Hypothalamus (tissue), 51 donors: Measurements from ENCODE around the gene TTC9B.

Experiments used
- DNase-seq, 51 donors: peaks; one replicate each; lab custom pipeline; 2025; lab: John Stamatoyannopoulos, UW

Gene TTC9B

DNA sequence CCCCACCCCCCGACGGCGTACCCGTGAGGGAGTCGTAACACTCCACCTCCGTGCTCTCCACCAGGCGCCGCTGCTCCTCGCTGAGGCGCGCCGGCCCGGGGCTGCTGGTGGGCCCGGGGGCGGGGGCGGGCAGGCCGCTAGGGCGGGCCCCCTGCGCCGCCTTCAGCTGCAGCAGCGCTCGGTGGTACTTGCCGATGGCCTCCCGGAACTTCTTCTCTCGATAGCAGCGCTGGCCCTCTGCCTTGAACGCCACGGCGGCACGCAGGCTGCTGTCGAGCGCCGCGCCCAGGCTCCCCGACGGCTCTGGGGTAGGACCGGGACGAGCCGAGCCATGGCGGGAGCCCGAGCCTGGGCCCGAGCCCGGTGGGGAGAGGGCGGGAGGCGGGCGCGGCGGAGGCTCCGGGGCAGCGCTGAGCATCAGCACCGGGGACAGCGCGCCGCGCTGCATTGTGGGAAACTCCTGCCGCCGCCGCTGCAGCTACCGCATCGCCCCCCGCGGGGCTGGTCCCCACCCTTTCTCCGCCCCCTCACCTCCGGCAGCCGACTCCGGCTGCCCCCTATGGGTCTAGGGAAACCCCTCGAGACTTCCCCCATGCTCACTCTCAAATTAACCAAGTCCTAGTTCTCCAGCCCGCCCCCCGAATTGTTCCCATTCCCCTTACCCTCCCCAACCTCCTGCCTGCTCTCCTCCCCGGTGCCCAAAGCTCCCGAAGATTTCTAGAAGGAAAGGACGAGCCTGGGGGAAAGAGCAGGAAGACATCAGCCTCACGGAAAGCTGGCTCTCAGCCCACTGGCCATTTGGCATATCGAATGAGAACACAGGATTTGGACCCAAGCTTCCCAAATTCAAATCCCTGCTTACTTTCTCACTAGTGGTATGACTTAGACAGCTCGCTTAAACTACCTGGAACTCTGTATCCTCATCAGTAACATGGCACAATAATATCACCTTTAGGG lies at the start of gene TTC9B:
TSS of gene TTC9B (minus strand) at position 451 of the 957 bp plus-strand sequence. CDS start at position 448, 3 bp downstream.
- DNase-seq, result peak in 31 of 51 donors; percentile 10 to 72 (median 29)

DNA sequence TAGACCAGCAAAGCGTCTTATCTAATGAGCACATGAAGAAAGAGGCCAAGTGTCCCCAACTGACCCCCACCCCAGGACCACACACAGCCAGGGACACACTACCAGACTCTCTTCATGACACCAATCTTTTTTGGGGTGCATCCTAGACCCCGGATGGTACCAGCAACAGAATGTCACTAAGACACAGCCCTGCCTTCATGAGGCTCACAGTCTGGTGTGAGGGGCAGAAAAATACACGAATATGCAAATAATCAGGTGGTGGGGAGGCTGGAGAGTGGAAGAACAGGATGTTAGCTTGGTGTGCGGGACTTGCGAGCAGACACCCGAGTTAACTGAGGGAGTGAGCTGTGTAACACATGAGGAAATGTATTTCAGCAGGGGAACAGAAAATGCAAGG lies 49.4 kb upstream of the TTC9B start:
- no peak for DNase-seq

DNA sequence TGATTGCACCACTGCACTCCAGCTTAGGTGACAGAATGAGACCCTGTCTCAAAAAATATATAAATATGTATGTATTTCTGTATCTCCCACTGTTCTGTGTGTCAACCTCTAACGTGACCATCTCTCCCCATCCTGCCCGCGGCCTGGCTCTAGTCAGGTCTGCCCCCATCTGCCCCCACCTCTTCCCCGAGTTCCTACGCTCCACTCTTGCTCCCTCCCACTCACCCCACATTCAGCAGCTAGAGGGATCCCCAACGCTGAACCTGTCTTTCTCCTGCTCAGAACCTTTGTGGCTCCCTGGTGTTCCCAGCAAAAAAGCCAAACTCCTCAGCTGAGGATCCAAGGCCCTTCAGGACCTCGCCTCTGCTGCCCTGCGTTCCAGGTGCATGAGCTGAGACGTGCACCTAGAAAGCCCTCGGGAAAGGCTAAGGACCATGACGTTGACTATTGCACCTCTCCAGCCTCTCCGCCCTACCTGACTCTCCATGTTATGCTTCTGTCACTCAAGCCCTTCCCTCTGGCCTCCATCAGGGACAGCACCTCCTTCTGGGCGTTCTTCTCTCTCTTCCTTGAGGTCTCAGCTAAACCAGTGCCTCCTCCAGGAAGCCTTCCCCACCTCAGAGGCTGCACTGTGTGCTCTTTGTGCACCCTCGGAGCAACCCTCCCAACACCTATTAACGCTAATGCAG lies 48.9 kb upstream of the TTC9B start:
- no peak for DNase-seq

DNA sequence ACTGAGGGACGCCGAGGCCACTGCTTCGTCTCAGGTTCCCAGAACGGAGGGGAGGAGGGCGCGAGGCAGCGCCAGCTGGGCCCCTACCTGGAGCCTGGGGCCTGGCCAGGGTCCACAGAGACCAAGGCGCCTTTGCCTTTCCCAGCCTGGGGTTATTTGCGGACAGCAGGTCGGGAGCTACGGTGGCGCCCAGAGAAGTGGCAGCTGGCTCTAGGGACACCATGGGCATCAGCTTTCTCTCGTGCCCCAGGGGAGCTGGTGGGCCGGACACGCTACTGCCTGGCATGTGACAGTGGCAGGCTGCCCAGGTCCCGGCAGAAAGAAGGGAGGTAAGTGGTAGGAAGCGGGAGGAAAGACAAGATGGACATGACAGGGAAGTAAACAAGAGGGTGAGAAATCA lies 47.9 kb upstream of the TTC9B start:
- peak in 19 of 51 donors; percentile 11 to 49 (median 32) for DNase-seq

DNA sequence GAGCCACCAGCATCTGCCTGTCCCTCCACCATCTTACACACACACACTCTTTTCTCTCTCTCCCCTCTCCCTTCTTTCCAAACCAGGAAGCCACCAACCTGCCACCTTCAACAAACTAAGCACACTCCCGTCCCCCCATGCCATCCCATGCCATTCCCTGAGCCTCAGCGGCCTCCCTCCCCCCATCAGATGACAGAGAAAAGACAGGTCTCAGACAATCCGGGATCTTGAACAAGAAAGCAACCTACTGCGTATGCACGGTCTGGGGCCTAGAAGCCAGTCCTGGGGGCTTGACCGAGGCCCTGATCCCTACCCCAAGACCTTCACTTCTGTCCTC lies 47.5 kb upstream of the TTC9B start:
- no peak for DNase-seq

DNA sequence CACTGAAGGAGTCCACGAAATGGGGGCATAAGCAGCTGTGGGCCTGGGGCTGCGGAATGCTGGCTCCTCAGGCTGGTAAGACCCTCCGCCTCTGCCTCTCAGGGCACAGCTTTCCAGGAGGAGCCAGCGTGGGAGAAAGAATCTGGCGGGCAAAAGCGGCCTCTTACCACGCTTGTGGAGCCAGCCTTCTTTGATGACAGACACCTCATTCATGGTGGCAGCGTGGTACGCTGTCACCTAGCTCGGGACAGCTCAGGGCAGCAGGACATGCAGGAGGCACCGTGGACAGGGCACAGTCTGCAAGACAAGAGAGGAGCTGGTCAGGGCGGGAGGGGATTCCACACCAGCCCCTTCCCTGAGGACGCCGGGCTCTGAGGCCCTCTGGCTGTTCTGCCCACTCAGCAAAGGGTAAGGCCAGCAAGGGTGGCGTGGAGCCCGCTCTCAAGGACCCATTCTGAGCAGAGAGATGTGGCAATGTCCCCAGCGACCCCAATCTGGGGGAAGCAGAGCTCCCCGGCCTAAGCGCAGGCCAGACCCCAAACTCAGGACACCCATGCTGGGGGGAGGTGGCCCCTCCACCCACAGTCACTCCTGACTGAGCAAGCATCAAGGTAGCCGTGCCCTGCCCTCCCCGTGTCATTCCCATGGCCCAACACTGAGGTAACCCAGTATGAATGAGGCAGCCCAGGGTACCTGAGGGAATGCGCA lies 47.0 kb upstream of the TTC9B start:
- DNase-seq, result no peak

DNA sequence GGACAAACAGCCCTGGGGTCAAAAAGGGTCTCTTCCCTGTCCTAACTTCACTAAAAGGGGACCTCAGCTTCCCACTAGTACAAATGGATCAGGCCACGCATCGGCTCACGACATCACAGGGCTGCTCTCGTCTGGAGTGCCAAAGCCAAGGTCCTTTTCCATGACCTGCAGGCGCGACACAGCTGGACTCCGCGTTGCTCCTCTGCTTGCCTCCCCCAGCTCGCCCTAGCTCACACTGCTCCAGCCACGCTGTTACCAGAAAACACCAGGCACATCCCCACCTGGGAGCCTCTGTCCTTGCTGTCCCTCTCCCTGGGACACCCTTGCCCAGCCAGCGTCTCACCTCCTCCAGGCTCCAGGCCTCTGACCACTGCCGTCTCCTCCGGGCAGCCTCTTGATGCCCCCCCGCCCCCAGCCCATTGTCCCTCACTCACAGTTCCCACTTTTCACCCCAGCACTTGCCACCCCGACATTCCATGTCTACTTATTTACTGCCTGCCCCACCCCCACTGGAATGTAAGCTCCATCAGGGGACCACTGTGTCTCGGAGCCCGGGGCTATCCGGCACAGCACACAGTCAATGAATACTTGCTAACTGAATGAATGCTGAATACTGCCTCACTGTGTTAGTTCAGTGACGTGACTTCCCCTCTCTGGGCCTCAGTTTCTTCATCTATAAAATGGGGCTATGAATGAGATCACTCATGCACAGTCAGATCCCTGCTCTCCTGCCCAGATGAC lies 46.3 kb upstream of the TTC9B start:
- no peak for DNase-seq

DNA sequence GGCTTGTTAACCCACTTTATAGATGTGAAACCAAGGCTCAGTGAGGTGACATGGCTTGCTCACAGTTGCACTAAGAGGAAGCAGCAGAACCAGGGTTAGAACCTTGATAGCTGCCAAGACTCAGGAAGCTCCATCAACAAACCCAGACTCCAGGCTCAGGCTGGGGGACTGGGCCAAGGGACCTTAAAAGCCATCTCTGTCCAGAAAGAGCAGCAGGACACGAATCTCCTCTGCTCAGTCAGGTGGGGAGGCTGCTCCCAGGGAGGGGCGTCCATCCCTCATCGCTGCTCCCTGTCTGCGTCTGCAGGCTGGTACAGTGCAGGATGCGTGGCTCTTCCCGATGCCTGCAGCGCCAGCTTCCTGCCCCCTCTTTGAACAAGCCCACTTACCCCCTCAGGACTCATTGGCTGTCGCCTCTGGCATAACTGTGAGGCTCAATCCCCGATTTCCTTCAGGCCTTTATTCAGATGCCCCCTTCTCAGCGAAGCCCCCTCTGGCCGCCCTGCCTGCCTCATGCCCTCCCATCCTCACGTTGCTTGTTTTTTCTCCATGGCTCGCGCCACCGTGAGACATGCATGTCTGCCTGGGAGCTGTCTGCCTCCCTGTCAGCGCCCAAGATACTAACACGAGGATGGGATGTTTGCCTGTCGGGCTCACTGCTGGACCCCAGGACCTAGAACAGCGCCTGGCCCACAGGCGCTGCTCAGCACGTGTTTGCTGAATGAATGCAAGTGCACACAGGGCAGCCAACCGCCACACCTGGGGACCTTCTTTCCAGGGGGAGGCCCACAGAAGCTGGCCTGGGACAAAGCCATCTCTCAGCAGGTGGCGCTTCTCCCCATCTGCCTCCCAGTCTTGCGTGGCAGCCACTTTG lies 45.5 kb upstream of the TTC9B start:
- DNase-seq, result no peak

DNA sequence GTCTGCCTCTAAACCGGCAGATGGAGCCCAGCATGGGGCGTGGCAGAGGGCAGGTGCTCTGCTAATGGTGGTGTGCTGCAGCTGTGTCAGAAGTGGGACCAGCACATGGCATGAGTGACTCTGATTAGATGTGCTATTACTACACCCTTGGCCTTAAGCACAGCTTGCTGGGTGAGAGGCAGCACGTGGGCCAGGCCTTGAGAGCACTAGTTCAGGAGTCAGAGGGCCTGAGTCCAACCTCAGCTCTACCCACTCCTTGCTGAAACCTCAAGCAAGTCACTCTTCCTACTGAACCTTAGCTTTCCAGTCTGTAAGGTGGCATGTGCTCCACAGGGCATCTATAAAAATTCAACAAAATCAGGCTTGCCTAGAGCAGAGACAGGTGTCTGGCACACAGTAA lies 44.2 kb upstream of the TTC9B start:
- no peak for DNase-seq

DNA sequence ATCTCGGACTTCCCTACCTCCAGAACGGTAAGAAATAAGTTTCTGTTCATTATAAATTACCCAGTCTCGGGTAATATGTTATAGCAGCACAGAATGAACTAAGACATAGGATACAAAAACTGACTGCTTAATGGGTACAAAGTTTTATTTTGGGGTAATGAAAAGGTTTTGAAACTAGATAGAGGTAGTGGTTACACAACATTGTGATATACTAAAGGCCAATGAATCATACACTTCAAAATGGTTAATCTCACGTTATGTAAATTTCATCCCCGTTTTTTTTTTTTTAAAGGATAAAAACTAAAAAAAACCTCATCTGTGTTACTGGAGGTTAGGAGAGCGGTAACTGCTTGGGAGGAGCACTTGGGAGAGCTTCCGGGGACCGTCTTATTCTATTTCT lies 43.4 kb upstream of the TTC9B start:
- no peak for DNase-seq

DNA sequence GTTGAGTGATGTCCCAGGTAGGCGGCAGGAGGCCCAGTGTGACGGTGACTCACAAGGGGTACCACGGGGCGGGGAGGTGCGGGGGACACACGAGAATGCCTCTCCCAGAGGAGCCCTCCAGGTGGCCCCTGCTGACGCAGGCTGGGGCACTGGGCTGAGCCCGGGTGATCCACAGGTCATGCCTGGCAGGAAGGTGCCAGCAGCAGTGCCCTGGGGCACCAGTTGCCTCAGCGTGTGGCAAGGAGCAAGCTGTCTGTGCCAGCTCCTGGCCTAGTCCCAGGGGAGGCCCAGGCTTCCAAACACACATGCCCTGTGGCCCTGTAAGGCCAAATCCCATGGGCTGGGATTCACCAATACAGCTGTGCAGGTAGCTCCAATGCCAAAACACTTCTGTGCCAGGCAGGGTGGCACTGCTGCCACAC lies 38.9 kb upstream of the TTC9B start:
- no peak for DNase-seq

DNA sequence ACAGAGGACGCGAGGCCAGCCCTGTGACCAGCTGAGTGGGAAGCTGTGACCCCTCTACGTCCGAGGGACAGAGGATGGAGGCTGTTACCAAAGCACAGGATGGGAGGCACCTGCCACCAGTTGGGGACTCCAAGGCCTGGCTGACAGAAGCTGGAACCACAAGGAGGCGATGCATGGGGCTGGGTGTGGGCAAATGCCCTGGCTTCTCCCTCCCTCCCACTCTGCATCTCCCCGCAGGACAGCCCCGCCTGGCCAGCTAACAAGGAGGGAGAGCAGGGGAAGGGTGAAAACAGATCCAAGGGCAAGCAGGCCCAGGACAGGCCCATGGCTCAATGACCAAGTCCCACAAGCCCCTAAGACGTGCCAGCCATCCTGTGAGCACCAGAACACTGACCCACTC lies 38.3 kb upstream of the TTC9B start:
- DNase-seq, result no peak

DNA sequence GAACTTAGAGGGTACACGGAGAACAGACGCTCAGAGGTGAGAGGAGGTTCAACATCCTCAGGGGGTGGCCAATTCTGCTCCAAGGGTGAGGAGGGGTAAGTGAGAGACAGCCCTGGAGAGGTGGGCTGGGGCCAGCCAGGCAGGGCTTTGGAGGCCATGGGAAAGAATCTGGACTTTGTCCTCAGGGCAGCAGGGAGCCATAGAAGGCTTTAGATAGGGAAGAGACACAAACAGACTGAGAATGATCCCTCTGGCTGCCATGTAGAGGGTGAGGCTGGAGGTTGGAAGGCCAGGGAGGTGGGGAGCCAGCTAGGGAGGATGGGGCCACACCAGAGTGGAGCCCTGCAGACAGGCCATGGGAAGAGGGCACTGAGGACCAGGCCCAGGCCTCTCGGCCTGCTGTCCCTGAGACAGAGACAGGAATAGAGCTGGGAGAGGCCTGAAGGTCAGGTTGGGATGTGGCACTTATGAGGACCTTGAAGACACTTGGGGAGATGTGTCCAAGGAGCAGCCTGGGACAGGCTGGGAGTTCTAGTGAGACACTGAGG lies 37.5 kb upstream of the TTC9B start:
- DNase-seq, result no peak

DNA sequence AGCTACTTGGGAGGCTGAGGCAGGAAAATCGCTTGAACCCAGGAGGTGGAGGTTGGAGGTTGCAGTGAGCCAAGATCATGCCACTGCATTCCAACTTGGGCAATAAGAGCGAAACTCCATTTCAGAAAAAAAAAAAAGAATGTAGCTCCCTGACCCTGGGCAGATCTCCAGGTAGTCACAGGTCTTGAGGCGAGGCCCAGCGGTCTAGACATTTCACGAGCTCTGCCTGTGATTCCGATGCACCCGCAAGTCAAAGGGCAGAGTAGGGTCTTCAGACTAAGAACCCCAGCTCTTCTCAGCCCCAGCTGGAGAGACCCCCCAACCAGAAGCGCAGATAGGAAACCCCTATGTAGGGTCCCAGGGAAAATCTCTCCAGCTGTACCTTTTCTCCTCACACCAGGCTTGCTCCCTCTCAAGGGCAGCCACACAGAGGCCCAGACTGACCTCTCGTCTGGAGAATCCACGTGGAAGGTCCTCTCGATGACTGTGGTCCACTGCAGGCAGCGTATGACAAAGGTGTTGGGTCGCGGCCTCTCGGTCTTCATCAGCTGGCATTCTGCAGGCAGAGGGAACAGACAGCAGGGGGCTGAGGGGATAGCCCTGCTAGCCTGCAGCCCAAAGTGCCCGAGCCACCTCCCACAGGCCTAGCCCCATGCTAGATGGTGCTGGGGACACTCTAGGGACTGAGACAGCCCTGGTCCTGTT lies 36.7 kb upstream of the TTC9B start:
- no peak for DNase-seq

DNA sequence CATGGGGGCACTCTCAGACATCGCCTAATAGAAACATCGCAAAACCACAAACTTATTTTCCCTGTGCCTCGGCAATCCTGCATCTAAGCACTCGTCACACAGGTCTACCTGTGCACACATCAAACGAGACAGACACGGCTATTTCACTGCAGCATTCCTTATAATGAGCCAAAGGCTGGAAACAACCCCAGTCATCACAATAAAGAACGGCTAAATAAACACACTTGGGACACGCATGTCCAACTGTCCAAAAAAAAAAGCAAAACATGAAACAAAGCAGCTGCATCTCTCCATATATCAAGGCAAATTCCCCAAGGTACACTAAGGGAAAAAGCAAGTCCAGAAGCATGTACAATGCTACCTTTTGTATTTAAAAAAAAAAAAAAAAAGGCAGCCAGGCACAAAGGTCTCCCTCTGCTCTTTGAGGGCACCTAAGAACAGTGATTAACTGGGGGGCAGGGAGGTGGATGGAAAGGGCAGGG lies 35.5 kb upstream of the TTC9B start:
- no peak for DNase-seq

DNA sequence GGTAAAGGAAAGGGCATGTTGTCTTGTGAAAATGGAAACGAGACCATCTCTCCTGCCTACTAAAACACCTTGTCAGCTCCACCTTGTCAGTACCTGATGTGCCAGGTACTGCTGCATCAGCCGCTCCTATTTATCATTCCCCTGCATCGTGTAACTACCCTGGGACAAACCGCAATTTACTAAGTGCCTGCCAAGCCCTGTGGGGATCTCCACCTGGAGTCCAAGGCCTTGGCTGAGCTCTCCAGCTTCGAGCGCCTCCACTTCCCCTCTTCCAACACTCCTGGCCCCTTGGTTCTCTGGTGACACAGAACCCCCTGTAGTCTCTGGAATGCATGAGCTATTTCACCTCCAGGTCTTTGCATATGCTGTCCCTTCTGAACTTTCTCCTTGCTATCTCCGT lies 34.2 kb upstream of the TTC9B start:
- no peak for DNase-seq

DNA sequence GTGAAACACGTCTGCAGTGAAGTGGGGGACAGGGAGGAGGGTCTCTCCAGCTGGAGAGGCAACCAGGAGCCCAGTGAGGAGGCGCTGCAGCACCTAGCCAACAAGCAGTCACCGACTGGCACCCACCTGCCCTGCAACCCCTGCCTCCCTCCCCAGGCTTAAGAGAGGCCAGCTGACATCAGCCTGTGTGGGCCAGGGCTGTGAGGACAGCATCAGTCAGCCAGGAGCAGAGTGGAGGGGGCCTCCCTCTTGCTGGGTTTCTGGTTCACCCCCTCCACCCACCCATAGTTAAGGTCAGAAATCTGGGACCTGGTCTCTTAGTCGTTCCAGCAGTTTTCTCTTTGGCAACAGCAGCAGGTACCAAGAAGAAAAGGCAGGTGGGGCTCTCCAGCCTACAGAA lies 33.8 kb upstream of the TTC9B start:
- no peak for DNase-seq

DNA sequence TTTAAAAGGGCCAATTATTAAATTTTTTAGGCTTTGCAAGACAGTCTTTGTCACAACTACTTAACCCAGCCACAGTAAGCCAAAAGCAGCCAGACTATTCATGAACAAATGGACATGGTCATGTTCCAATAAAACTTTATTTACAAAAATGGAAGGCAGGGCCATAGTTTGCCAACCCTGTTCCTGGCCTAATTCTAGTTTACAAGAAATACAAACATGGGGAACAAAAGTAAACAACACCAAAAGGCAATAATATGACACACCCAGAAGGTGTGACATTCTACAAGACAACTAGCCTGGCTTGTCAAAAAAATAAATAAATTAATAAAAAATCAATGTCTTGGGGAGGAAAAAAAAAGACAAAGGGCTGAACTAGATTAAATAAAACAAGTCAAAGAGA lies 33.1 kb upstream of the TTC9B start:
- DNase-seq, result no peak

DNA sequence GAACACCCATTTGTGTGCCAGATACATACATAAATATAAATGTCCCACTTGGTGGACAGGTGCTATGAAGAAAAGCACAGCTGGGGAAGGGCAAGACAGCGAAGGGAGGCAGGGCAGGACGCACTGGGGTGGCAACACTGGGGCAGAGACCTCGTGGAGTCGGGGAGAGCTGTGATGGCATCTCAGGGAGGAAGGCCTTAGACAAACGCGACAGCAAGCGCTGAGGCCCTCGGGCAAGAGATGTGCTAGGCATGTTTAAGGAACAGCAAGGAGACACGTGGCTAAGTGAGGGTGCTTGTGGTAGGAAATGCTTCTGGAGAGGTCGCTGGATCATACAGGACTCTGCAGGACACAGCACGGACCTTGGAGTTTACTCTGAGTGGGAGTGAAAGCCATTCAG lies 31.6 kb upstream of the TTC9B start:
- no peak for DNase-seq
